ENCODE measurements around the gene STEAP2.
"Not testable (repeated sequence)": the region's sequence is repeated elsewhere in the genome, so short reads cannot be mapped to it uniquely, and the experiment has no call there.

The STEAP2 gene

GRCh38 chr7:90238022-90238421 lies 26.5 kb downstream of the STEAP2 start:
- DNase-seq (ENCODE audit: low spot score) = no peak

- no peak for DNase-seq (ENCODE audit: low spot score)
Observed at GRCh38 chr7:90238583-90238982, 27.0 kb downstream of the STEAP2 start.

GRCh38 chr7:90239050-90239449 lies 27.5 kb downstream of the STEAP2 start:
- DNase-seq (ENCODE audit: low spot score) = no peak

GRCh38 chr7:90239625-90240228 lies 28.2 kb downstream of the STEAP2 start:
- DNase-seq (ENCODE audit: low spot score) = no peak

GRCh38 chr7:90242369-90243168 lies 31.0 kb downstream of the STEAP2 start:
- DNase-seq (ENCODE audit: low spot score) = no peak

GRCh38 chr7:90243556-90243955 lies 32.0 kb downstream of the STEAP2 start:
- no peak for DNase-seq (ENCODE audit: low spot score)

- DNase-seq (ENCODE audit: low spot score) = no peak
Observed at GRCh38 chr7:90244565-90244908, 33.0 kb downstream of the STEAP2 start.

GRCh38 chr7:90244909-90245851 lies 33.6 kb downstream of the STEAP2 start, which contains the start of gene CFAP69:
TSS of gene CFAP69 (plus strand) at chr7:90245174. CDS start at chr7:90245425, 251 bp downstream.
- DNase-seq (ENCODE audit: low spot score) = peak; percentile 85

GRCh38 chr7:90246171-90246570 lies 34.6 kb downstream of the STEAP2 start:
- no peak for DNase-seq (ENCODE audit: low spot score)

GRCh38 chr7:90248706-90249105 lies 37.2 kb downstream of the STEAP2 start:
- DNase-seq (ENCODE audit: low spot score) = no peak

- no peak for DNase-seq (ENCODE audit: low spot score)
Observed at GRCh38 chr7:90250601-90251303, 39.2 kb downstream of the STEAP2 start.

- no peak for DNase-seq (ENCODE audit: low spot score)
Observed at GRCh38 chr7:90251304-90251635, 39.7 kb downstream of the STEAP2 start.

GRCh38 chr7:90256011-90256410 lies 44.5 kb downstream of the STEAP2 start:
- DNase-seq (ENCODE audit: low spot score) = not testable (repeated sequence)

- no peak for DNase-seq (ENCODE audit: low spot score)
Observed at GRCh38 chr7:90256778-90257177, 45.2 kb downstream of the STEAP2 start.

- no peak for DNase-seq (ENCODE audit: low spot score)
Observed at GRCh38 chr7:90261441-90261840, 49.9 kb downstream of the STEAP2 start.

GRCh38 chr7:90262438-90262837 lies 50.9 kb downstream of the STEAP2 start:
- DNase-seq (ENCODE audit: low spot score) = peak; percentile 17

GRCh38 chr7:90266808-90267207 lies 55.3 kb downstream of the STEAP2 start:
- DNase-seq (ENCODE audit: low spot score) = no peak

- no peak for DNase-seq (ENCODE audit: low spot score)
Observed at GRCh38 chr7:90267263-90267858, 55.8 kb downstream of the STEAP2 start.

- no peak for DNase-seq (ENCODE audit: low spot score)
Observed at GRCh38 chr7:90269163-90269562, 57.6 kb downstream of the STEAP2 start.

GRCh38 chr7:90270431-90271178 lies 59.1 kb downstream of the STEAP2 start:
- DNase-seq (ENCODE audit: low spot score) = no peak

- no peak for DNase-seq (ENCODE audit: low spot score)
Observed at GRCh38 chr7:90271753-90272152, 60.2 kb downstream of the STEAP2 start.

Measured in activated CD4-positive, alpha-beta T cell treated with anti-CD3 and anti-CD28 coated beads, Interleukin-2, Interleukin-4, amounts not matched to agents 100 ng/mL and 50 ng/mL, durations not matched to agents 16 hours and 8 hours (primary cell).